ENCODE measurements around the gene THAP3. TPM values are rescaled to one million over a fixed set of nuclear protein-coding genes. Genes with fewer than 3 reads are reported as not detected.

The THAP3 gene
- total and polyA plus RNA-seq, 9 of the 15 experiments (the other 6 are each of a cell fraction or from before 2014, with no cell fraction given): 1.9 to 31.2 (median 18.2) TPM

DNA sequence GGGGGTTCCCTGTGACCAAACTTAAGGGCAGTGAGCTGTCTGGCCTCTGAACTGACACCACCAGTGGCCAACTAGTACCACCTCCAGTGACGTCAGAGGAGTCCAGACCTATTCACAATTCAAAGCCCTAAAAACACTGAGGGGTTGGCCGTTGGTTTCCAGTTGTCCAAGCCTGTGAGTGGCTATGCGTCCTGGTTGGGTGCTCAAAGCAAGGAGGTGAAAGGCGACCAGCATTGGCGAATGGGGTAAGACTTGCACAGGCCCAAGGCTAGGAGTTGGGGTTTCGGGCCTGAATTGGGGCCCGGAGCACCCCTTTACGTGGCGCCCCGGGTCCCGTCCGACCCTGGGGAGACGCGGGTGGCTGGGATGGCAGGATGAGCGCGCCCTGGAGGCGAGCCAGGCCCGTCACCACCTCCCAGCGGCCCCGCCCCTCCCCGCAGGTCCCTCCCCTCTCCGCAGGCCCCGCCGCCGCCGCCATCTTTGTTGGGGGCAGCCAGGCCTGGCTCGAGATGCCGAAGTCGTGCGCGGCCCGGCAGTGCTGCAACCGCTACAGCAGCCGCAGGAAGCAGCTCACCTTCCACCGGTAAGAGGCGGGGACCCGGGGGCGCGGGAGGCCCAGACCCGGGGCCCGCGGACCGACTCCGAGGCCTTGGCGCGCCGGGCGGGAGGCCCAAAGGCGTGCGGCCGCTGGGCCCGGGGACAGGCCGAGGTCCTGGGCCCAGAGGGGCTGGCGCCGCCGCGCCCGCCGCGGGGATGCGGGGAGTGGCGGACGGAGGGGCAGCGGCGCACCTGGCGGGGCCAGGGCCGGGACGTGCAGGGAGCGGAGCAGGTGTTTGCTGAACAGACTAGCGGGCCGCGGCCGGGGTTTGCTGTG lies at the start of gene THAP3 (continued):
- no peak for TF ChIP-seq HDAC3 (IDR thresholded peaks at IDR 0.05; ENCODE audit: borderline replicate concordance, partially characterized antibody)
- TF ChIP-seq SRSF9 (IDR thresholded peaks at IDR 0.05; ENCODE audit: borderline replicate concordance, low read depth, low read length): no peak
- no peak for TF ChIP-seq ZNF785 (CRISPR knock-in tag; IDR thresholded peaks at IDR 0.05)
- TF ChIP-seq, protein P1, sequence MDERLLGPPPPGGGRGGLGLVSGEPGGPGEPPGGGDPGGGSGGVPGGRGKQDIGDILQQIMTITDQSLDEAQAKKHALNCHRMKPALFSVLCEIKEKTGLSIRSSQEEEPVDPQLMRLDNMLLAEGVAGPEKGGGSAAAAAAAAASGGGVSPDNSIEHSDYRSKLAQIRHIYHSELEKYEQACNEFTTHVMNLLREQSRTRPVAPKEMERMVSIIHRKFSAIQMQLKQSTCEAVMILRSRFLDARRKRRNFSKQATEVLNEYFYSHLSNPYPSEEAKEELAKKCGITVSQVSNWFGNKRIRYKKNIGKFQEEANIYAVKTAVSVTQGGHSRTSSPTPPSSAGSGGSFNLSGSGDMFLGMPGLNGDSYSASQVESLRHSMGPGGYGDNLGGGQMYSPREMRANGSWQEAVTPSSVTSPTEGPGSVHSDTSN (CRISPR knock-in tag; IDR thresholded peaks at IDR 0.05; ENCODE audit: low read depth): no peak
- TF ChIP-seq, protein P1 (tag; conservative IDR thresholded peaks at IDR 0.05; ENCODE audit: low read depth): peak; percentile 40; the same call in 1 of the 2 replicates
- no peak for TF ChIP-seq DDX20 (tag; IDR thresholded peaks at IDR 0.05; ENCODE audit: low read depth)
- TF ChIP-seq DEAF1 (CRISPR knock-in tag; IDR thresholded peaks at IDR 0.05): no peak
- no peak for TF ChIP-seq RFX5 (IDR thresholded peaks at IDR 0.05; ENCODE audit: low read depth, low read length)
- TF ChIP-seq KAT7 (CRISPR knock-in tag; IDR thresholded peaks at IDR 0.05; ENCODE audit: borderline replicate concordance): 0 out of 2 replicates have a peak, but pooled peaks have one; percentile 23
- no peak for TF ChIP-seq KAT2B (IDR thresholded peaks at IDR 0.05; ENCODE audit: low read depth, low read length)
- no peak for TF ChIP-seq SMAD3 (CRISPR knock-in tag; conservative IDR thresholded peaks at IDR 0.05)
- TF ChIP-seq, protein P2, sequence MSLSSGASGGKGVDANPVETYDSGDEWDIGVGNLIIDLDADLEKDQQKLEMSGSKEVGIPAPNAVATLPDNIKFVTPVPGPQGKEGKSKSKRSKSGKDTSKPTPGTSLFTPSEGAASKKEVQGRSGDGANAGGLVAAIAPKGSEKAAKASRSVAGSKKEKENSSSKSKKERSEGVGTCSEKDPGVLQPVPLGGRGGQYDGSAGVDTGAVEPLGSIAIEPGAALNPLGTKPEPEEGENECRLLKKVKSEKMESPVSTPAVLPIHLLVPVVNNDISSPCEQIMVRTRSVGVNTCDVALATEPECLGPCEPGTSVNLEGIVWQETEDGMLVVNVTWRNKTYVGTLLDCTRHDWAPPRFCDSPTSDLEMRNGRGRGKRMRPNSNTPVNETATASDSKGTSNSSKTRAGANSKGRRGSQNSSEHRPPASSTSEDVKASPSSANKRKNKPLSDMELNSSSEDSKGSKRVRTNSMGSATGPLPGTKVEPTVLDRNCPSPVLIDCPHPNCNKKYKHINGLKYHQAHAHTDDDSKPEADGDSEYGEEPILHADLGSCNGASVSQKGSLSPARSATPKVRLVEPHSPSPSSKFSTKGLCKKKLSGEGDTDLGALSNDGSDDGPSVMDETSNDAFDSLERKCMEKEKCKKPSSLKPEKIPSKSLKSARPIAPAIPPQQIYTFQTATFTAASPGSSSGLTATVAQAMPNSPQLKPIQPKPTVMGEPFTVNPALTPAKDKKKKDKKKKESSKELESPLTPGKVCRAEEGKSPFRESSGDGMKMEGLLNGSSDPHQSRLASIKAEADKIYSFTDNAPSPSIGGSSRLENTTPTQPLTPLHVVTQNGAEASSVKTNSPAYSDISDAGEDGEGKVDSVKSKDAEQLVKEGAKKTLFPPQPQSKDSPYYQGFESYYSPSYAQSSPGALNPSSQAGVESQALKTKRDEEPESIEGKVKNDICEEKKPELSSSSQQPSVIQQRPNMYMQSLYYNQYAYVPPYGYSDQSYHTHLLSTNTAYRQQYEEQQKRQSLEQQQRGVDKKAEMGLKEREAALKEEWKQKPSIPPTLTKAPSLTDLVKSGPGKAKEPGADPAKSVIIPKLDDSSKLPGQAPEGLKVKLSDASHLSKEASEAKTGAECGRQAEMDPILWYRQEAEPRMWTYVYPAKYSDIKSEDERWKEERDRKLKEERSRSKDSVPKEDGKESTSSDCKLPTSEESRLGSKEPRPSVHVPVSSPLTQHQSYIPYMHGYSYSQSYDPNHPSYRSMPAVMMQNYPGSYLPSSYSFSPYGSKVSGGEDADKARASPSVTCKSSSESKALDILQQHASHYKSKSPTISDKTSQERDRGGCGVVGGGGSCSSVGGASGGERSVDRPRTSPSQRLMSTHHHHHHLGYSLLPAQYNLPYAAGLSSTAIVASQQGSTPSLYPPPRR (CRISPR knock-in tag; IDR thresholded peaks at IDR 0.05; ENCODE audit: borderline replicate concordance): no peak
- peak; percentile 42; the same call in 1 of the 2 replicates for TF ChIP-seq L3MBTL2 (IDR thresholded peaks at IDR 0.05)
- no peak for TF ChIP-seq ZNF175 (CRISPR knock-in tag; IDR thresholded peaks at IDR 0.05; ENCODE audit: low read depth)
- no peak for TF ChIP-seq IRF9 (tag; IDR thresholded peaks at IDR 0.05)
- TF ChIP-seq HDAC2 (IDR thresholded peaks at IDR 0.05): 0 out of 2 replicates have a peak, but pooled peaks have one; percentile 65
- TF ChIP-seq EHMT2 (IDR thresholded peaks at IDR 0.05): peak; percentile 59; the same call in 1 of the 2 replicates

All from K562 (cell line).